ENCODE results near the gene SPTBN4.
"Not testable (repeated sequence)": the region's sequence is repeated elsewhere in the genome, so short reads cannot be mapped to it uniquely, and the experiment has no call there.

Gene SPTBN4

DNA sequence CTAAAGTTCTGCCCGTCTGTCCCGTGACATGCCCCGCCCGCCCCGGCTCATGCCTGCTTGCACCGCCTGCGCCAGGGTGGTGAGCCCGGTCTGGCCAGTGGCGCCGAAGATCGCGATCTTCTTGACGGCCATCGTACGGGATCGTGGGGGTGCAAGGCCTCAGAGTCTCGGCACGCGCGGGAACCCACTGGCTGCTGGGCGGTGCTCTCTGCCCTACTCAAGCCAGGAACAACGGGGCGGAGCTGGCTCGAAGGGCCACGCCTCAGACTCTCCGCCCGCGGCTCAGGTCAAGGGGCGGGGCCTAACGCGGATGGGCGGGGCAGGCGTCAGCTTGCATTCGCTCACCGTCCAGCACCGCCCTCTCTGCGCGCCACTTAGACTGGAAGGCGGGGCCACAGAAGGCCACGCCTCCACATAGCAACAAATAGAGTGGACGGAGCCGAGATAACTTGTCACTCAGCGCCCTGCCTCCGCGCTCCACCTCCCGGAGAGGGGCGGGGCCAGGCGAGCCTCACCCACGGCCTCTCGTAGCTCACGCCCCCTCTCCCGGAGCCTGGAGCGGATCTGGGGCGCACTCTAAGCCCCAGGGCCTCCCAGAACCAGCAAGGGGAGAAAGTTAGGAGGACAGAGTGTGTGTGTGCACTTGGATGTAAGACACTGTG, 1.1 kb upstream of the SPTBN4 start, which contains the start of gene BLVRB:
Gene BLVRB (minus strand): TSS at position 189 of the 662 bp plus-strand sequence. CDS start 57 bp downstream, at position 132.
- DNase-seq = peak; percentile 100

DNA sequence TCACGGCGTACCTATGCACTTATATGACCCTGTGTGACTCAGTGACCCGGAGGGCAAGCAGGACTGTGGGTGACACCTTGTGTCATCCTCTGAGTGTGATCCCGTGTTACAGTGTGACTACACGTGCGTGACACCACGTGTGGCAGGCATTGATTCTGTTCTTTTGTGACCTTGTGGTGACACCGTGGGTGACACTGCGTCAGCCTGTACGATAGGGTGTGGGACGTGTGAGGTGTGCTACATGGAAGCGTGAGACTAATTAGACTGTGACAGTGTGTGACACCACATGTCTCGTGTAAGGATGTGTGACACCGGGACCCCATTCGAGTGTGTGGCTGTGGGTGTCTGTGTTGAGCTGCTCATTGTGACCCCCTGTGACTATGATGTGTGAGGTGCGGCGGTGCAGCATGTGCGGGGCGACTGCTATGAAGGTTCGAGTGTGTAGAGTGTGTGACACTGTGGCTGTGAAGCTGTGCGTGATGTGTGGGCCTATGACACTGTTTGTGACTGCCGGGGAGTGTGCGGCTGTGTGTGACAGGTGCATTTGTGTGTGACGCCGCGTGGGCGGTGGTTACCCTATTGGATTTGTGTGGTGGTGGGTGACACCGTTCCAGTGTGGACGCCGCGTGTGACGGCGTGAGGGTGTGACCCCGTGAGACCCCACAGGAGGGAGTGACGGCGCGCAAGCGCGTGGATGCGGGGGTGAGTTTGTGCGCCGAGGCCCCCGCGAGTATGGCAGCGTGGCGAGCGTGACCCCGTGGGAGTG, 399 bp upstream of the SPTBN4 start:
- peak; percentile 84 for DNase-seq

GRCh38 chr19:40469011-40469410, 2.2 kb downstream of the SPTBN4 start:
- DNase-seq = no peak

- no peak for DNase-seq
These were observed 4.3 kb downstream of the SPTBN4 start for GRCh38 chr19:40471111-40471510.

- DNase-seq = no peak
These were observed 5.7 kb downstream of the SPTBN4 start for GRCh38 chr19:40472516-40472915.

- DNase-seq = no peak
These were observed 7.9 kb downstream of the SPTBN4 start for GRCh38 chr19:40474737-40475136.

- not testable (repeated sequence) for DNase-seq
These were observed 9.3 kb downstream of the SPTBN4 start for GRCh38 chr19:40475878-40476644.

GRCh38 chr19:40486017-40486416, 19.2 kb downstream of the SPTBN4 start:
- no peak for DNase-seq

- no peak for DNase-seq
These were observed 23.1 kb downstream of the SPTBN4 start for GRCh38 chr19:40489882-40490230.

DNA sequence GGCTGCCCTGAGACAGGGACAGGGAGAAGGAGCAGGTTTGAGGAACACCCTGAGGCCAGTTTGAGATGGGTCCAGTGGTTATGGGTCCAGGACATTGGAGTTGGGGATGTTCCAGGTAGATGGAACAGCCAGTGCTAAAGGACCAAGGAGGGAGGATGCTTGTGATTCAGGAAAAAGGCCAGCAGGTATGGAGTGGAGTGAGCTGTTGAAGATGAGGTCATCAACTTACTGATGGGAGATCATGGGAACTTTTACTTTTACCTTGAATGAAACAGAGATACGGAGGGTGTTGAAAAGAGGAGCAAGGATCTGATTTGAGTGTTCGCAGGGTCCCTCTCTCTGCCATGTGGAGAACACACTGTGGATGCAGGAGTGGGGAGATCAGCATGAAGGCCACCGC, 25.5 kb downstream of the SPTBN4 start:
- DNase-seq = no peak

GRCh38 chr19:40493778-40494177, 27.0 kb downstream of the SPTBN4 start:
- DNase-seq = no peak

GRCh38 chr19:40494191-40494838, 27.5 kb downstream of the SPTBN4 start:
- no peak for DNase-seq

DNA sequence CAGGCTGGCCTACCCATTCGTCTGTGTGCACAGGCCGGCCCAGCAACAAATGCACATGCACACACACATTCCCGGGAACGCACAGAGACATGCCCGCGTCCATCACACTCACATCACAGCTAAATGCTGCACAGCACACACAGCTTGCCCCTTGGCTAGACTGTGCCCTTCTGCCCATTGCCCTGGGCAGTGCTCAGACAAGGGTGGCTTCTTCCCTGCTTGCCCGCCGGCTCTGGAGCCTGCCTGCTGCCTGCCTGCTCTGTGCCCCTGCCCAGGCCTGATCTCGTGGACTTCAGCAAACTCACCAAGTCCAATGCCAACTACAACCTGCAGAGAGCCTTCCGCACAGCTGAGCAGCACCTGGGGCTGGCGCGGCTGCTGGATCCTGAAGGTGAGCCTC, 30.4 kb downstream of the SPTBN4 start:
- DNase-seq = no peak

DNA sequence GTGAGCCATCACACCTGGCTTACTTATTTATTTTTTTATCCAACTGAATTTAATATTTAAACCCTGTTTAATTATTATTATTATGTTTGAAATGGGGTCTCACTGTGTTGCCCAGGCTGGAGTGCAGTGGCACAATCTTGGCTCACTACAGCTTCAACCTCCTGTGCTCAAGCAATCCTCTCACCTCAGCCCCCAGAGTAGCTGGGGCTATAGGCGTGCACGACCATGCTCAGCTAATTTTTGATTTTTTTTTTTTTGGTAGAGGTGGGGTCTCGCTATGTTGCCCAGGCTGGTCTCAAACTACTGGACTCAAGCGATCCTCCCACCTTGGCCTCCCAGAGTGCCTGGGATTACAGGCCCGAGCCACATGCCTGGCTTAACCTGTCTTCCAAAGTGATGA, 32.5 kb downstream of the SPTBN4 start:
- no peak for DNase-seq

GRCh38 chr19:40500678-40501530, 34.1 kb downstream of the SPTBN4 start:
- not testable (repeated sequence) for DNase-seq

DNA sequence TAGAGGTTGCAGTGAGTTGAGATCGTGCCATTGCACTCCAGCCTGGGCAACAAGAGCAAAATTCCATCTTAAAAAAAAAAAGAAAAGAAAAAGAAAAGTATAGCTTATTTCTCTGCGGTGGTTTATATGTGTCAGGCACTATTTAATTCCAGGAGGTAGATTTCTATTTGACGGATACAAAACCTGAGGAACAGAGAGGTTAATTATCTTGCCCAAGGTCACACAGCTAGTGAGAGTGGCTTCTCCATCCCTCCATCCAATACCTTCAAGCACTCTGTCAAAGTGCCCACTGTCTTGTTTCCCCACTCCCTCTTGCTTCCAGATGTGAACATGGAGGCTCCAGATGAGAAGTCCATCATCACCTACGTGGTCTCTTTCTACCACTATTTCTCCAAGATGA, 34.8 kb downstream of the SPTBN4 start:
- DNase-seq = no peak

GRCh38 chr19:40502081-40502480, 35.3 kb downstream of the SPTBN4 start:
- no peak for DNase-seq

- DNase-seq = no peak
These were observed 36.0 kb downstream of the SPTBN4 start for GRCh38 chr19:40502647-40503319.

GRCh38 chr19:40503320-40503695, 36.5 kb downstream of the SPTBN4 start:
- DNase-seq = no peak

GRCh38 chr19:40506099-40506498, 39.3 kb downstream of the SPTBN4 start:
- no peak for DNase-seq

DNA sequence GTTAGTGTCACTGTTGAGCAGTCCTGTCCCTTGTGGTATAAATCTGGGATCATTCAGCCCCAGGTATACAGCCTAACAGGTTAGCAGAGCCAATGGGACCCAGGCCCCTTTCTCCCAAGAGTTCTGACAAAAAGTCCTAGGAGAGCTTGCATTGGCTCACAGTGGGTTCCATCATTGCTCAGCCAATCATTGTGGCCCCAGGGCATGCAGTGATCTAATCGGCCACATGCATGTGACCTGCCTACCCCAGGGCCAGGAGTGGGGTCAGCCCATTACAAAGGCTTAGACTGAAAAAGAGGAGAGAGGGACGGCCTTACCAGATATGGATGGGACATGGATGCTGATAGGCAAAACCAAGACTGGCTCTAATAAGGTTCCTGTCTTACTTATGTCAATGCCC, 41.1 kb downstream of the SPTBN4 start:
- DNase-seq = no peak

All from CD4-positive, alpha-beta T cell treated with Interleukin-10 for 1 hour (primary cell).